SK-N-SH (cell line): ENCODE results near the gene MC1R.

Experiments used
- EZH2phosphoT487 ChIP-seq: fragments of 200-600 bp; sonication (generic); IDR thresholded peaks from 2 replicates; pipeline ENCODE4 v1.6.1; 2017; ENCODE audit warnings: low read depth, mixed run types, mild to moderate bottlenecking, antibody characterized with exemption, moderate library complexity, borderline replicate concordance
- PBX3 ChIP-seq: IDR thresholded peaks from 2 replicates; pipeline ENCODE4; 2012
- TAF1 ChIP-seq: IDR thresholded peaks from 2 replicates; pipeline ENCODE4 v1.6.1; 2012; ENCODE audit warnings: low read depth, mild to moderate bottlenecking, low read length, moderate library complexity, borderline replicate concordance

DNA sequence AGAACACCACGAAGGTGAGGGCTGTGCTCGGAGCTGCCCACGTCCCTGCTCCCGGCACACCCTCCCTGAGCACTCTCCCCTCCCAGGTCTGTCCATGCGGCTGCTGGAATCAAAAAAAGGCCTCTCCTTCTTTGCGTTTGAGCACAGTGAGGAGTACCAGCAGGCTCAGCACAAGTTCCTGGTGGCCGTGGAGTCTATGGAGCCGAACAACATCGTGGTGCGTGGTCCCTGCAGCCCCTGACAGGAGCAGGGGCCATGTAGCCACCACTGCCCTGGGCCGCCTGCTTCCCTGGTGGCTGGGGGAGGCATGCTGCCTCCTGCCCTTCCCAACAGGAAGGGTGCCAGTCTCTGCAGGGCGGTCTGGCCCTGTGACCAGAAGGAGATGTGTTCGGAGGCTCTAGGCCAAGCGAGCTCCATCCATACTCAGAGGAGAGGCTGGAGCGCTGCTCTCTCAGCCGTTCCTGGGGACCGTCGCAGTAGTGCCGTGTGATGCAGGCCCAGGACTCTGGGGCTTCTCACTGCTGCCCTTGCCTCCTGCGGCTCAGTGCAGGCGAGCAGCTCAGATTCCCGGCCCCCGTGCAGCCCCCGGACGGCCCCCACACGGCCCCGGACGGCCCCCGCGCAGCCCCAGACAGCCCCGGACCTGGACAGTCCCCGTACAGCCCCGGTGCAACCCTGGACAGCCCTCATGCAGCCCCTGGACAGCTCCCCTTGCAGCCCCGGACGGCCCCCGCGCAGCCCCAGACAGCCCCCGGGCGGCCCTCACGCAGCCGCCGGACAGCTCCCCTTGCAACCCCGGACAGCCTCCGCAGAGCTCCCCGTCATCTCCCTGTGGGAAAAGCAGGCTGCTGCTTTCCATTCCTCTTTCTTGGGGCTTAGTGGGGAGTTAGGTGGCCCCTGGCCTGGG is 24.8 kb upstream of the MC1R start:
- TF ChIP-seq TAF1 (no peak), EZH2phosphoT487 (no peak), PBX3 (no peak)
